ENCODE results near the gene ROS1. TPM values are rescaled to one million over a fixed set of nuclear protein-coding genes. Genes with fewer than 3 reads are reported as not detected.

ROS1 gene
- total and polyA plus RNA-seq, 2 donors (not counting 3 experiments of a cell fraction or from before 2014, with no cell fraction given) = not detected

DNA sequence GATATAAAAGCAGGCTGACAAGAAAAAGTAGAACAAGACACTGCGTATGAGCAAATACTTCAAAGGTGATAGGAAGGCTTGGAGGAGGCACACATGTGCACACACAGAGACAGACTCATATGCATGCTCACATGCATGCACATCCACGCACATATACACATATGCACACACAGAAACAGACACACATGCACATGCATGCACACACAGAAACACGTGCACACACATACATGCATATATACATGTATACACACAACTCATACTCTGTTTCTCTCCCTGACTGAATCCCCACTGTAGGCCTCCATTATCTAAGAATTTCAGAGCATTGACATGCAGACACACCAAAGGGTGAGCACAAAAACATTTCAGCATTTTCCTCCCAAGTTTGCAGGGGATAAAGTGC, 116.7 kb downstream of the ROS1 start:
- POLR2A ChIA-PET = no interaction called here
- BruUV-seq (replicated peaks) = no TSS peak
- Histone ChIP-seq H4K20me1 (replicated peaks; ENCODE audit: control insufficient read depth, extremely low read depth, insufficient read depth, low read length) (no peaks in the 10 kb centered on the region), H3K4me2 (ENCODE audit: insufficient read depth, low read length) (no peak overlapping the region), H3K4me1 (ENCODE audit: control insufficient read depth, extremely low read depth, insufficient read depth, low read length) (no peaks in the 10 kb centered on the region), H3K36me3 (ENCODE audit: control insufficient read depth in 2 of 2, extremely low read depth in 1 of 2, insufficient read depth in 2 of 2, low read length in 2 of 2) (no peaks in the 10 kb centered on the region), H3K79me2 (ENCODE audit: control insufficient read depth, insufficient read depth, low read length) (no peaks in the 10 kb centered on the region), H3K9ac (replicated peaks; ENCODE audit: extremely low read depth, insufficient read depth, low read length) (no peak overlapping the region), H3K27me3 (ENCODE audit: control insufficient read depth in 2 of 2, insufficient read depth in 2 of 2, low read length in 2 of 2) (no peaks in the 10 kb centered on the region), H2AFZ (ENCODE audit: low read depth, low read length) (no peak overlapping the region), H3K9me1 (replicated peaks; ENCODE audit: control insufficient read depth, extremely low read depth, insufficient read depth, low read length) (no peaks in the 10 kb centered on the region), H3K4me3 (replicated peaks in 1 of 3; ENCODE audit: insufficient read depth in 1 of 3, low read depth in 1 of 3, low read length in 3 of 3) (no peak overlapping the region), H3K27ac (ENCODE audit: insufficient read depth, low read depth, low read length) (no peak overlapping the region), H3K9me3 (replicated peaks; ENCODE audit: control insufficient read depth, insufficient read depth, low read length) (no peaks in the 10 kb centered on the region)
- FAIRE-seq (no peak), DNase-seq (ENCODE audit: low read depth, low spot score) (no peak)
- intact Hi-C loops (cut with micrococcal nuclease) = no loop called here
- CTCF ChIA-PET = no interaction called here
- dilution Hi-C loops (cut with MboI; ENCODE audit: extremely low pct_ligation_motif_present, low sequenced_read_pairs) = no loop called here
- TF ChIP-seq, protein P1, sequence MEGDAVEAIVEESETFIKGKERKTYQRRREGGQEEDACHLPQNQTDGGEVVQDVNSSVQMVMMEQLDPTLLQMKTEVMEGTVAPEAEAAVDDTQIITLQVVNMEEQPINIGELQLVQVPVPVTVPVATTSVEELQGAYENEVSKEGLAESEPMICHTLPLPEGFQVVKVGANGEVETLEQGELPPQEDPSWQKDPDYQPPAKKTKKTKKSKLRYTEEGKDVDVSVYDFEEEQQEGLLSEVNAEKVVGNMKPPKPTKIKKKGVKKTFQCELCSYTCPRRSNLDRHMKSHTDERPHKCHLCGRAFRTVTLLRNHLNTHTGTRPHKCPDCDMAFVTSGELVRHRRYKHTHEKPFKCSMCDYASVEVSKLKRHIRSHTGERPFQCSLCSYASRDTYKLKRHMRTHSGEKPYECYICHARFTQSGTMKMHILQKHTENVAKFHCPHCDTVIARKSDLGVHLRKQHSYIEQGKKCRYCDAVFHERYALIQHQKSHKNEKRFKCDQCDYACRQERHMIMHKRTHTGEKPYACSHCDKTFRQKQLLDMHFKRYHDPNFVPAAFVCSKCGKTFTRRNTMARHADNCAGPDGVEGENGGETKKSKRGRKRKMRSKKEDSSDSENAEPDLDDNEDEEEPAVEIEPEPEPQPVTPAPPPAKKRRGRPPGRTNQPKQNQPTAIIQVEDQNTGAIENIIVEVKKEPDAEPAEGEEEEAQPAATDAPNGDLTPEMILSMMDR (IDR thresholded peaks at IDR 0.05; ENCODE audit: extremely low read depth in 1 of 2, insufficient read depth in 1 of 2, low read depth in 1 of 2, low read length in 2 of 2) = no peak
- TF ChIP-seq POLR2AphosphoS5 (IDR thresholded peaks at IDR 0.05; ENCODE audit: insufficient read depth, low read depth, low read length) (no peak), MYC (IDR thresholded peaks at IDR 0.05; ENCODE audit: low read depth, low read length) (no peak), POLR2A (IDR thresholded peaks at IDR 0.05; ENCODE audit: low read depth, low read length) (no peak), FOS (IDR thresholded peaks at IDR 0.05; ENCODE audit: borderline replicate concordance, insufficient read depth, low read length) (no peak)

DNA sequence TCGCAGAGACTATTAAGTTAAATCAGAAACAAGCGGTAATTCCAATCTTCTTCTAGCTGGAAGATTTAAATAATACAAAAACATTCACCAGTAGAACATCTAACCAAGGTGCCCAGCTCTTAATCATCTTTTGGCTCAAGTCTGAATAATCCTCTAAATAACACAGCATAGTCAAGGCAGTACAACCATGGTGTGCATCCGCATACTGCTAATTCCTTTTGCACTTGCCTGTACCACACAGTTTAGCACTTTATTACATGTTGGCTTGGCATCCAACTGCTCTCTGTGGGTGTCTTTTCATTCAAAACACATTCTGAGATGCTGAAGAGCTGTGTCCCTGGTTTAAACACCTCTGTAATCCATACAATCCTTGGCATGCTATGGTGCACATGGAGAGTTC, 118.1 kb downstream of the ROS1 start:
- CTCF ChIA-PET = no interaction called here
- BruUV-seq (replicated peaks) = no TSS peak
- dilution Hi-C loops (cut with MboI; ENCODE audit: extremely low pct_ligation_motif_present, low sequenced_read_pairs) = no loop called here

More for the DNA sequence above, 118.1 kb downstream of the ROS1 start:
- H3K27me3 ChIP-seq (ENCODE audit: control insufficient read depth in 2 of 2, insufficient read depth in 2 of 2, low read length in 2 of 2) = no peaks in the 10 kb centered on the region
- no peaks in the 10 kb centered on the region for H4K20me1 ChIP-seq (replicated peaks; ENCODE audit: control insufficient read depth, extremely low read depth, insufficient read depth, low read length)
- intact Hi-C loops (cut with micrococcal nuclease) = no loop called here
- FAIRE-seq (no peak), DNase-seq (ENCODE audit: low read depth, low spot score) (no peak)
- H3K9me1 ChIP-seq (replicated peaks; ENCODE audit: control insufficient read depth, extremely low read depth, insufficient read depth, low read length) = no peaks in the 10 kb centered on the region
- no peak overlapping the region for H3K9ac ChIP-seq (replicated peaks; ENCODE audit: extremely low read depth, insufficient read depth, low read length)
- H3K4me2 ChIP-seq (ENCODE audit: insufficient read depth, low read length) = no peak overlapping the region
- H3K27ac ChIP-seq (ENCODE audit: insufficient read depth, low read depth, low read length) = no peak overlapping the region
- H3K36me3 ChIP-seq (ENCODE audit: control insufficient read depth in 2 of 2, extremely low read depth in 1 of 2, insufficient read depth in 2 of 2, low read length in 2 of 2) = no peaks in the 10 kb centered on the region
- H3K4me3 ChIP-seq (replicated peaks in 1 of 3; ENCODE audit: insufficient read depth in 1 of 3, low read depth in 1 of 3, low read length in 3 of 3) = no peak overlapping the region
- no peaks in the 10 kb centered on the region for H3K9me3 ChIP-seq (replicated peaks; ENCODE audit: control insufficient read depth, insufficient read depth, low read length)
- H2AFZ ChIP-seq (ENCODE audit: low read depth, low read length) = no peak overlapping the region
- TF ChIP-seq, protein P2, sequence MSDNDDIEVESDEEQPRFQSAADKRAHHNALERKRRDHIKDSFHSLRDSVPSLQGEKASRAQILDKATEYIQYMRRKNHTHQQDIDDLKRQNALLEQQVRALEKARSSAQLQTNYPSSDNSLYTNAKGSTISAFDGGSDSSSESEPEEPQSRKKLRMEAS (IDR thresholded peaks at IDR 0.05; ENCODE audit: insufficient read depth, insufficient read length) = no peak
- TF ChIP-seq POLR2A (IDR thresholded peaks at IDR 0.05; ENCODE audit: low read depth, low read length) (no peak), MYC (IDR thresholded peaks at IDR 0.05; ENCODE audit: low read depth, low read length) (no peak), FOS (IDR thresholded peaks at IDR 0.05; ENCODE audit: borderline replicate concordance, insufficient read depth, low read length) (no peak), JUN (IDR thresholded peaks at IDR 0.05; ENCODE audit: borderline replicate concordance, insufficient read depth, insufficient read length, low read depth) (no peak), EZH2 (IDR thresholded peaks at IDR 0.05; ENCODE audit: borderline replicate concordance, low read depth, low read length, severe bottlenecking) (no peak), POLR2AphosphoS5 (IDR thresholded peaks at IDR 0.05; ENCODE audit: insufficient read depth, low read depth, low read length) (no peak), GATA2 (IDR thresholded peaks at IDR 0.05; ENCODE audit: insufficient read depth, insufficient read length, low read depth, low read length) (no peak)
- TF ChIP-seq, protein P1 (IDR thresholded peaks at IDR 0.05; ENCODE audit: extremely low read depth in 1 of 2, insufficient read depth in 1 of 2, low read depth in 1 of 2, low read length in 2 of 2) = no peak
- no peaks in the 10 kb centered on the region for H3K79me2 ChIP-seq (ENCODE audit: control insufficient read depth, insufficient read depth, low read length)
- POLR2A ChIA-PET = no interaction called here
- no peaks in the 10 kb centered on the region for H3K4me1 ChIP-seq (ENCODE audit: control insufficient read depth, extremely low read depth, insufficient read depth, low read length)
